Stimulated activated CD4-positive, alpha-beta T cell treated with anti-CD3 and anti-CD28 coated beads, Interleukin-4, amount 100 ng/mL, for 1 hour (primary cell): ENCODE data around the gene DPH6.

ENCODE experiments used
- DNase-seq: peaks from one replicate; pipeline ENCODE4 v3.0.0-alpha.2; 2020

The DPH6 gene

GRCh38 chr15:35540021-35540420 is 5.9 kb downstream of the DPH6 start:
- no peak for DNase-seq

GRCh38 chr15:35535365-35535916 is 10.5 kb downstream of the DPH6 start:
- no peak for DNase-seq

GRCh38 chr15:35533130-35534110 is 12.5 kb downstream of the DPH6 start:
- no peak for DNase-seq

- no peak for DNase-seq
Measured at GRCh38 chr15:35530698-35531097, 15.3 kb downstream of the DPH6 start.

GRCh38 chr15:35529784-35530183 is 16.2 kb downstream of the DPH6 start:
- no peak for DNase-seq

- DNase-seq: no peak
Measured at GRCh38 chr15:35522061-35522460, 23.9 kb downstream of the DPH6 start.

GRCh38 chr15:35519541-35520149 is 26.3 kb downstream of the DPH6 start:
- DNase-seq: no peak

GRCh38 chr15:35519052-35519451 is 26.9 kb downstream of the DPH6 start:
- DNase-seq: no peak

GRCh38 chr15:35514759-35515158 is 31.2 kb downstream of the DPH6 start:
- no peak for DNase-seq

- no peak for DNase-seq
Measured at GRCh38 chr15:35507932-35508638, 37.9 kb downstream of the DPH6 start.

GRCh38 chr15:35506272-35506870 is 39.6 kb downstream of the DPH6 start:
- DNase-seq: no peak

GRCh38 chr15:35505809-35506208 is 40.2 kb downstream of the DPH6 start:
- no peak for DNase-seq

GRCh38 chr15:35505141-35505540 is 40.8 kb downstream of the DPH6 start:
- DNase-seq: no peak

GRCh38 chr15:35499723-35500122 is 46.2 kb downstream of the DPH6 start:
- no peak for DNase-seq

GRCh38 chr15:35496585-35496984 is 49.4 kb downstream of the DPH6 start:
- no peak for DNase-seq

GRCh38 chr15:35495080-35495479 is 50.9 kb downstream of the DPH6 start:
- DNase-seq: no peak

GRCh38 chr15:35491999-35492398 is 54.0 kb downstream of the DPH6 start:
- DNase-seq: no peak

- DNase-seq: no peak
Measured at GRCh38 chr15:35491173-35491572, 54.8 kb downstream of the DPH6 start.

- DNase-seq: no peak
Measured at GRCh38 chr15:35490511-35490910, 55.5 kb downstream of the DPH6 start.

GRCh38 chr15:35487417-35487816 is 58.5 kb downstream of the DPH6 start:
- no peak for DNase-seq

GRCh38 chr15:35486296-35486695 is 59.7 kb downstream of the DPH6 start:
- DNase-seq: no peak

- no peak for DNase-seq
Measured at GRCh38 chr15:35485411-35485810, 60.6 kb downstream of the DPH6 start.
